H9 (cell line): ENCODE data around the gene CA5A. TPM values are rescaled to one million over a fixed set of nuclear protein-coding genes. Genes with fewer than 3 reads are reported as not detected.
"Not testable (repeated sequence)": the region's sequence is repeated elsewhere in the genome, so short reads cannot be mapped to it uniquely, and the experiment has no call there.

Experiments
- DNase-seq: peaks from one replicate; pipeline ENCODE4 v3.0.0-alpha.2; 2017
- H2AFZ ChIP-seq: one replicate; pipeline ENCODE4 v1.6.1; 2013; ENCODE audit warnings: mild to moderate bottlenecking, low read length, control low read depth, moderate library complexity
- H2AK5ac ChIP-seq: 2 replicates; pipeline ENCODE4 v1.6.1; 2013; ENCODE audit warnings: low read length, control low read depth, mixed read lengths; ENCODE audit not compliant: insufficient read length
- H2BK120ac ChIP-seq: one replicate; pipeline ENCODE4 v1.6.1; 2013; ENCODE audit warnings: low read depth, mild to moderate bottlenecking, low read length, control low read depth, inconsistent platforms; ENCODE audit not compliant: poor library complexity, severe bottlenecking
- H2BK12ac ChIP-seq: 2 replicates; pipeline ENCODE4 v1.6.1; 2013; ENCODE audit warnings: low read length, control low read depth, mixed read lengths, low read depth; ENCODE audit not compliant: insufficient read length
- H2BK15ac ChIP-seq: 2 replicates; pipeline ENCODE4 v1.6.1; 2013; ENCODE audit warnings: low read depth, low read length, control low read depth
- H2BK20ac ChIP-seq: one replicate; pipeline ENCODE4 v1.6.1; 2013; ENCODE audit warnings: low read depth, mild to moderate bottlenecking, low read length, control low read depth, inconsistent platforms; ENCODE audit not compliant: poor library complexity, severe bottlenecking
- H2BK5ac ChIP-seq: 2 replicates; pipeline ENCODE4 v1.6.1; 2013; ENCODE audit warnings: low read length, control low read depth, mixed read lengths; ENCODE audit not compliant: insufficient read length
- H3K14ac ChIP-seq: 2 replicates; pipeline ENCODE4 v1.6.1; 2013; ENCODE audit warnings: low read length, control low read depth; ENCODE audit not compliant: insufficient read depth
- H3K18ac ChIP-seq: 2 replicates; pipeline ENCODE4 v1.6.1; 2013; ENCODE audit warnings: low read depth, mild to moderate bottlenecking, mixed read lengths, low read length, control low read depth; ENCODE audit not compliant: insufficient read length
- H3K23ac ChIP-seq: 2 replicates; pipeline ENCODE4 v1.6.1; 2013; ENCODE audit warnings: low read length, control low read depth, mixed read lengths, low read depth; ENCODE audit not compliant: insufficient read length
- H3K23me2 ChIP-seq: 2 replicates; pipeline ENCODE4 v1.6.1; 2013; ENCODE audit warnings: low read depth, mild to moderate bottlenecking, mixed read lengths, low read length, control low read depth; ENCODE audit not compliant: insufficient read length, poor library complexity, severe bottlenecking
- H3K27ac ChIP-seq: 2 replicates; pipeline ENCODE4 v1.5.1; 2013; ENCODE audit warnings: low read length, control low read depth, mixed read lengths, low read depth; ENCODE audit not compliant: insufficient read length
- H3K27me3 ChIP-seq: 2 replicates; pipeline ENCODE4 v1.6.1; 2013; ENCODE audit warnings: low read length, control low read depth, inconsistent platforms; ENCODE audit not compliant: insufficient read depth
- H3K4ac ChIP-seq: 2 replicates; pipeline ENCODE4 v1.6.1; 2013; ENCODE audit warnings: low read depth, mild to moderate bottlenecking, control low read depth, inconsistent platforms, low read length, moderate library complexity
- H3K4me1 ChIP-seq: 2 replicates; pipeline ENCODE4 v1.6.1; 2013; ENCODE audit warnings: low read length, control low read depth, inconsistent platforms; ENCODE audit not compliant: insufficient read depth
- H3K4me2 ChIP-seq: 2 replicates; pipeline ENCODE4 v1.6.1; 2013; ENCODE audit warnings: low read length, control low read depth, mixed read lengths; ENCODE audit not compliant: insufficient read length, insufficient read depth
- H3K56ac ChIP-seq: 2 replicates; pipeline ENCODE4 v1.6.1; 2013; ENCODE audit warnings: low read depth, mild to moderate bottlenecking, mixed read lengths, low read length, control low read depth; ENCODE audit not compliant: insufficient read length
- H3K79me1 ChIP-seq: 2 replicates; pipeline ENCODE4 v1.6.1; 2013; ENCODE audit warnings: low read depth, mild to moderate bottlenecking, moderate library complexity, low read length, control low read depth, inconsistent platforms; ENCODE audit not compliant: insufficient read depth, poor library complexity, severe bottlenecking
- H3K79me2 ChIP-seq: 2 replicates; pipeline ENCODE4 v1.6.1; 2013; ENCODE audit warnings: low read length, control low read depth, inconsistent platforms; ENCODE audit not compliant: insufficient read depth
- H3K9ac ChIP-seq: 2 replicates; pipeline ENCODE4 v1.6.1; 2013; ENCODE audit warnings: low read length, control low read depth, mixed read lengths; ENCODE audit not compliant: insufficient read length; ENCODE audit errors: extremely low read depth
- H3K9me3 ChIP-seq: one replicate; pipeline ENCODE4 v1.6.1; 2013; ENCODE audit warnings: low read depth, low read length, inconsistent platforms; ENCODE audit not compliant: control insufficient read depth
- H3T11ph ChIP-seq: one replicate; pipeline ENCODE4 v1.6.1; 2013; ENCODE audit warnings: mild to moderate bottlenecking, low read length, control low read depth, inconsistent platforms
- H4K20me1 ChIP-seq: one replicate; pipeline ENCODE4 v1.6.1; 2013; ENCODE audit not compliant: control insufficient read depth, insufficient read length, insufficient read depth
- H4K5ac ChIP-seq: 2 replicates; pipeline ENCODE4 v1.6.1; 2013; ENCODE audit warnings: low read depth, mild to moderate bottlenecking, mixed read lengths, low read length, control low read depth; ENCODE audit not compliant: insufficient read length
- H4K8ac ChIP-seq: replicated peaks from 2 replicates; pipeline ENCODE4 v1.6.1; 2013; ENCODE audit warnings: low read length, control low read depth, mixed read lengths, low read depth; ENCODE audit not compliant: insufficient read length
- H4K91ac ChIP-seq: 2 replicates; pipeline ENCODE4 v1.6.1; 2013; ENCODE audit warnings: low read depth, mild to moderate bottlenecking, moderate library complexity, mixed read lengths, low read length, control low read depth; ENCODE audit not compliant: insufficient read length
- H3K27ac Mint-ChIP-seq, 3 experiments: 2 replicates in 2 of 3; 3 replicates in 1 of 3; pipeline ENCODE4 v1.8.0; 2020 to 2021; ENCODE audit warnings: mixed read lengths in 3 of 3, mild to moderate bottlenecking in 1 of 3, moderate library complexity in 1 of 3
- H3K27me3 Mint-ChIP-seq: 2 replicates; pipeline ENCODE4 v1.8.0; 2021; ENCODE audit warnings: low read depth, mild to moderate bottlenecking, moderate library complexity, mixed read lengths
- H3K36me3 Mint-ChIP-seq, 3 experiments: 2 replicates in 2 of 3; 3 replicates in 1 of 3; pipeline ENCODE4 v1.8.0; 2020 to 2021; ENCODE audit warnings: low read depth in 3 of 3, mixed read lengths in 3 of 3; ENCODE audit not compliant: insufficient read depth in 1 of 3
- H3K4me1 Mint-ChIP-seq, 2 experiments: 2 replicates each; pipeline ENCODE4 v1.8.0; 2020; ENCODE audit warnings: mixed read lengths in 2 of 2
- H3K4me3 Mint-ChIP-seq, 2 experiments: 2 replicates in 1 of 2; 3 replicates in 1 of 2; pipeline ENCODE4 v1.8.0; 2020 to 2021; ENCODE audit warnings: mild to moderate bottlenecking in 2 of 2, mixed read lengths in 2 of 2, moderate library complexity in 1 of 2
- H3K9me3 Mint-ChIP-seq, 2 experiments: 2 replicates in 1 of 2; 3 replicates in 1 of 2; pipeline ENCODE4 v1.8.0; 2020; ENCODE audit warnings: mild to moderate bottlenecking in 2 of 2, mixed read lengths in 2 of 2, moderate library complexity in 1 of 2
- WGBS: extraction: QIAGEN DNeasy Blood & Tissue Kit; methylation state at CpG from one replicate; pipeline ENCODE4 v1.1.7; 2013; ENCODE audit warnings: missing lambda C conversion rate, low lambda C conversion rate, mixed read lengths; ENCODE audit not compliant: insufficient read length; ENCODE audit errors: extremely low coverage; 5-methylcytosine and 5-hydroxymethylcytosine counted together
- total RNA-seq: library from RNA; stranded (reverse); gene quantifications from 2 replicates; pipeline ENCODE4 v1.2.1, GENCODE V29; 2021

CA5A gene
- total RNA-seq, 1 experiment from 2014 or later = not detected

GRCh38 chr16:87936016-87936374 lies 334 bp downstream of the CA5A start:
- not testable (repeated sequence) for H2BK20ac ChIP-seq, H3K4ac ChIP-seq, H4K5ac ChIP-seq, H3K23ac ChIP-seq, H3K56ac ChIP-seq, H3K4me1 ChIP-seq, H3K36me3 Mint-ChIP-seq, H4K8ac ChIP-seq, H3K79me1 ChIP-seq, H3K4me2 ChIP-seq, H3K18ac ChIP-seq, H3K4me1 Mint-ChIP-seq, H3K27me3 ChIP-seq, H2BK5ac ChIP-seq, DNase-seq, H3K27ac ChIP-seq, H4K20me1 ChIP-seq, H2AK5ac ChIP-seq, H3K79me2 ChIP-seq, H3K27ac Mint-ChIP-seq, H3K4me3 Mint-ChIP-seq, H2BK120ac ChIP-seq, H2BK12ac ChIP-seq, H2AFZ ChIP-seq, H3K9ac ChIP-seq, H3K23me2 ChIP-seq, H2BK15ac ChIP-seq, H3K27me3 Mint-ChIP-seq, H4K91ac ChIP-seq, H3K14ac ChIP-seq, H3K9me3 Mint-ChIP-seq, H3T11ph ChIP-seq, H3K9me3 ChIP-seq
- WGBS = no CpG with 5 or more reads among the region's 14 CpGs

- H3K36me3 Mint-ChIP-seq, H4K5ac ChIP-seq, H2BK5ac ChIP-seq, H3K9ac ChIP-seq, H3K4me3 Mint-ChIP-seq, DNase-seq, H3K9me3 ChIP-seq, H2BK12ac ChIP-seq, H3K4ac ChIP-seq, H3K79me2 ChIP-seq, H3K23ac ChIP-seq, H3K27me3 Mint-ChIP-seq, H2BK20ac ChIP-seq, H3K4me2 ChIP-seq, H3K27ac Mint-ChIP-seq, H3K9me3 Mint-ChIP-seq, H3K4me1 Mint-ChIP-seq, H3K27ac ChIP-seq, H4K20me1 ChIP-seq, H3K18ac ChIP-seq, H3T11ph ChIP-seq, H2BK15ac ChIP-seq, H3K56ac ChIP-seq, H2AFZ ChIP-seq, H2BK120ac ChIP-seq, H3K79me1 ChIP-seq, H4K91ac ChIP-seq, H3K23me2 ChIP-seq, H4K8ac ChIP-seq, H3K27me3 ChIP-seq, H3K4me1 ChIP-seq, H2AK5ac ChIP-seq: not testable (repeated sequence)
- no CpG with 5 or more reads among the region's 19 CpGs for WGBS
- 0 out of 2 replicates have a peak overlapping the region, but pooled peaks have one; percentile 33 for H3K14ac ChIP-seq
Observed at GRCh38 chr16:87934752-87935425, 1.4 kb downstream of the CA5A start.
